GM12878 (cell line): Measurements from ENCODE around the gene CLDN19. TPM values are rescaled to one million over a fixed set of nuclear protein-coding genes. Genes with fewer than 3 reads are reported as not detected.

Source experiments
- ATAC-seq: fragments of 200-7000 bp; cut with Tn5 transposase; 3 replicates; pipeline ENCODE4 v1.9.1; 2020; ENCODE audit warnings: mild to moderate bottlenecking, moderate library complexity
- BruUV-seq: library from RNA; stranded (reverse); fragments of 400-500 nt; replicated peaks from 2 replicates; lab custom pipeline; 2021; lab: Mats Ljungman, UMichigan
- CTCF ChIA-PET: fragments of 300-600 bp; sonication (Branson Sonifier 250); formaldehyde crosslinking; extraction: SDS; loops from one replicate; lab custom pipeline; 2021; ENCODE audit warnings: inconsistent platforms; lab: Yijun Ruan, JAX
- POLR2A ChIA-PET: fragments of 350-600 bp; formaldehyde crosslinking; extraction: SDS; loops from one replicate; lab custom pipeline; 2021; ENCODE audit warnings: inconsistent platforms; lab: Charles Lee
- RAD21 ChIA-PET: fragments of 300-600 bp; sonication (Branson Sonifier 250); formaldehyde crosslinking; loops from one replicate; lab custom pipeline; 2023; ENCODE audit warnings: antibody characterized with exemption; ENCODE audit not compliant: unreplicated experiment; lab: Charles Lee
- SMC1A ChIA-PET: fragments of 300-600 bp; sonication (Branson Sonifier 250); formaldehyde crosslinking; loops from one replicate; lab custom pipeline; 2023; ENCODE audit not compliant: unreplicated experiment, uncharacterized antibody; lab: Charles Lee
- DNase-seq: peaks from one replicate; pipeline ENCODE4 v3.0.0-alpha.2; 2011; ENCODE audit warnings: low read depth, low spot score
- FAIRE-seq: peaks from 3 replicates; lab custom pipeline; 2011; peaks lifted over from hg19 to GRCh38; lab: Jason Lieb, UNC
- H2AFZ ChIP-seq: 2 replicates; pipeline ENCODE4 v1.6.0; 2011; ENCODE audit warnings: low read depth, low read length, control low read depth; ENCODE audit not compliant: control insufficient read depth
- H3K27ac ChIP-seq: 2 replicates; pipeline ENCODE4 v1.5.1; 2011; ENCODE audit warnings: control low read depth; ENCODE audit not compliant: control insufficient read depth, insufficient read depth
- H3K27me3 ChIP-seq, 2 experiments: replicated peaks in 1 of 2; 2 replicates each; pipeline versions ENCODE4 v1.6.0 to v1.6.1; 2011; ENCODE audit warnings: low read length in 1 of 2; ENCODE audit not compliant: control insufficient read depth in 2 of 2, insufficient read depth in 2 of 2
- H3K36me3 ChIP-seq, 2 experiments: 2 replicates each; pipeline ENCODE4 v1.5.1; 2011; ENCODE audit warnings: low read length in 1 of 2; ENCODE audit not compliant: control insufficient read depth in 2 of 2, insufficient read depth in 2 of 2
- H3K4me1 ChIP-seq: 2 replicates; pipeline ENCODE4 v1.6.1; 2011; ENCODE audit warnings: mild to moderate bottlenecking, low read length, moderate library complexity, mixed read lengths; ENCODE audit not compliant: control insufficient read depth, insufficient read depth
- H3K4me2 ChIP-seq: 2 replicates; pipeline ENCODE4 v1.6.0; 2011; ENCODE audit warnings: control low read depth; ENCODE audit not compliant: control insufficient read depth, insufficient read depth
- H3K4me3 ChIP-seq: fragments of 200-600 bp; sonication (generic); 2 replicates; pipeline ENCODE4 v1.5.1; 2016
- H3K79me2 ChIP-seq: 2 replicates; pipeline ENCODE4 v1.6.0; 2011; ENCODE audit warnings: low read length; ENCODE audit not compliant: control insufficient read depth, insufficient read depth
- H3K9ac ChIP-seq: 2 replicates; pipeline ENCODE4 v1.8.0; 2011; ENCODE audit warnings: low read length, control low read depth, mixed read lengths; ENCODE audit not compliant: control insufficient read depth, insufficient read depth
- H3K9me3 ChIP-seq: replicated peaks from 3 replicates; pipeline ENCODE4 v1.5.1; 2011; ENCODE audit warnings: mild to moderate bottlenecking, low read length; ENCODE audit not compliant: control insufficient read depth, insufficient read depth
- H4K20me1 ChIP-seq: 2 replicates; pipeline ENCODE4 v1.6.0; 2011; ENCODE audit not compliant: control insufficient read depth, insufficient read depth
- ESRRA ChIP-seq: IDR thresholded peaks from 2 replicates; pipeline ENCODE4 v1.6.1; 2012; ENCODE audit warnings: mild to moderate bottlenecking, low read length, improper control_type of control experiment
- HDAC6 ChIP-seq: fragments of 200-600 bp; sonication (generic); IDR thresholded peaks from one replicate; pipeline ENCODE4 v1.8.0; 2017; ENCODE audit warnings: antibody characterized with exemption; ENCODE audit not compliant: unreplicated experiment
- RELB ChIP-seq: fragments of 450-650 bp; IDR thresholded peaks from 2 replicates; pipeline ENCODE4 v1.6.1; 2017; ENCODE audit warnings: low read depth, mild to moderate bottlenecking, moderate library complexity
- SIX5 ChIP-seq: IDR thresholded peaks from 2 replicates; pipeline ENCODE4 v1.6.1; 2011; ENCODE audit warnings: mild to moderate bottlenecking, low read depth, low read length, moderate library complexity; ENCODE audit not compliant: severe bottlenecking
- SRF ChIP-seq, 2 experiments: IDR thresholded peaks; 2 replicates each; pipeline ENCODE4 v1.6.1; 2011; ENCODE audit warnings: low read depth in 2 of 2, low read length in 2 of 2, mild to moderate bottlenecking in 1 of 2, moderate library complexity in 1 of 2
- TARDBP ChIP-seq: IDR thresholded peaks from 2 replicates; pipeline ENCODE4 v1.6.1; 2016; ENCODE audit warnings: borderline replicate concordance
- ZBTB11 ChIP-seq: fragments of 450-650 bp; formaldehyde crosslinking; IDR thresholded peaks from 2 replicates; pipeline ENCODE4 v1.5.0; 2022; ENCODE audit warnings: mild to moderate bottlenecking, missing genetic modification characterization
- WGBS: methylation state at CpG from one replicate; pipeline ENCODE4 v1.1.6; 2016; ENCODE audit warnings: low lambda C conversion rate; ENCODE audit not compliant: insufficient replicate concordance, insufficient coverage; ENCODE audit errors: missing lambda C conversion rate; 5-methylcytosine and 5-hydroxymethylcytosine counted together
- in situ Hi-C: fragments of 300-500 bp; cut with MboI; formaldehyde crosslinking; loops from 9 replicates; pipeline ENCODE4 v1.14.3; 2018; ENCODE audit warnings: mixed read lengths
- intact Hi-C: fragments of 100-400 bp; cut with micrococcal nuclease; formaldehyde crosslinking; loops from one replicate; pipeline ENCODE4 v1.14.2; 2022; ENCODE audit not compliant: unreplicated experiment
- polyA plus RNA-seq, 11 experiments: library from polyadenylated mRNA; depleted of rRNA in 4 of 11; unstranded in 6 of 11; stranded (reverse) in 5 of 11; fragments of >200 nt; fragmentation: Nextera tagmentation in 4 of 11; fragmentation: Illumina TruSeq in 1 of 11; extraction: Ambion mirVana in 4 of 11; extraction: Trizol in 1 of 11; gene quantifications; 1 replicate in 1 of 11; 2 replicates in 10 of 11; pipeline versions ENCODE4 v1.2.1 to v1.2.3, GENCODE V29; 2011 to 2016; ENCODE audit warnings: inconsistent platforms in 2 of 11, missing spikeins in 2 of 11, low read depth in 1 of 11
- total RNA-seq, 4 experiments: library from RNA; depleted of rRNA in 3 of 4; stranded (reverse); fragments of >200 nt in 3 of 4; fragmentation: Illumina TruSeq in 1 of 4; extraction: Trizol in 1 of 4; gene quantifications; 2 replicates each; pipeline versions ENCODE4 v1.2.1 to v1.2.3, GENCODE V29; 2013 to 2021

The CLDN19 gene
- total and polyA plus RNA-seq, 10 of the 15 experiments (the other 5 are each of a cell fraction or from before 2014, with no cell fraction given): not detected

GRCh38 chr1:42736571-42737200, 3.4 kb downstream of the CLDN19 start:
- ATAC-seq (peak; percentile 17; the same call in 1 of the 3 replicates), FAIRE-seq (no peak), DNase-seq (no peak)
- no peaks in the 10 kb centered on the region for H3K9me3 ChIP-seq
- intact Hi-C loops: no loop called here
- in situ Hi-C loops: loop anchor here (10.0 kb wide), 1 partner anchor 142 kb away; no protein-coding TSS in a partner anchor
- ChIA-PET CTCF (interaction anchor here (0.9 to 1.0 kb wide), 2 partner anchors 44 to 57 kb away, joined by 3 to 5 read pairs; no protein-coding TSS in a partner anchor), RAD21 (no interaction called here), POLR2A (no interaction called here), SMC1A (interaction anchor here (0.8 kb wide), 1 partner anchor 30 kb away, joined by 3 read pairs; the partner anchor contains the start of genes C1orf50 and P3H1)
- H3K36me3 ChIP-seq: no peaks in the 10 kb centered on the region
- H3K4me1 ChIP-seq: peaks cover 11% of the 10 kb centered on the region
- TF ChIP-seq SIX5 (no peak), TARDBP (no peak), HDAC6 (no peak), ESRRA (no peak), SRF (IDR thresholded peaks at IDR 0.05; ENCODE audit: low read depth in 2 of 2, low read length in 2 of 2) (no peak), ZBTB11 (CRISPR knock-in tag) (no peak), RELB (no peak)
- no peaks in the 10 kb centered on the region for H4K20me1 ChIP-seq
- 69% methylated on average over 8 of the region's 8 CpGs for WGBS
- no peak overlapping the region for H3K4me3 ChIP-seq
- no peak overlapping the region for H3K9ac ChIP-seq
- no TSS peak for BruUV-seq
- H3K4me2 ChIP-seq: no peak overlapping the region
- H3K27ac ChIP-seq: no peak overlapping the region
- no peak overlapping the region; the same call in 1 of the 2 replicates for H2AFZ ChIP-seq
- H3K27me3 ChIP-seq: no peaks in the 10 kb centered on the region
- no peaks in the 10 kb centered on the region for H3K79me2 ChIP-seq
